SK-N-SH (cell line): ENCODE data around the gene FABP3.

Experiments used
- JUND ChIP-seq: IDR thresholded peaks from 2 replicates; pipeline ENCODE4 v1.4.0; 2012
- NFIC ChIP-seq: IDR thresholded peaks from 2 replicates; pipeline ENCODE4 v1.4.0; 2012; ENCODE audit warnings: borderline replicate concordance
- RCOR1 ChIP-seq: fragments of 150-350 bp; IDR thresholded peaks from 2 replicates; pipeline ENCODE4 v1.6.1; 2017; ENCODE audit warnings: antibody characterized with exemption, low read length
- RFX5 ChIP-seq: IDR thresholded peaks from 2 replicates; pipeline ENCODE4 v1.6.1; 2012; ENCODE audit warnings: mild to moderate bottlenecking, improper control_type of control experiment, low read length
- RXRA ChIP-seq: IDR thresholded peaks from 2 replicates; pipeline ENCODE4 v1.4.0; 2012; ENCODE audit warnings: low read depth, mild to moderate bottlenecking, borderline replicate concordance
- TF ChIP-seq, protein P1 (sequence below): fragments of 200-600 bp; sonication (generic); IDR thresholded peaks from 2 replicates; pipeline ENCODE4 v1.6.1; 2017; ENCODE audit warnings: antibody characterized with exemption, mild to moderate bottlenecking, moderate library complexity
- TF ChIP-seq, protein P2 (sequence below): IDR thresholded peaks from 2 replicates; pipeline ENCODE4 v1.4.0; 2012; ENCODE audit warnings: low read depth
- TF ChIP-seq, protein P3 (sequence below): IDR thresholded peaks from 2 replicates; pipeline ENCODE4 v1.4.0; 2012; ENCODE audit warnings: low read depth, borderline replicate concordance

DNA sequence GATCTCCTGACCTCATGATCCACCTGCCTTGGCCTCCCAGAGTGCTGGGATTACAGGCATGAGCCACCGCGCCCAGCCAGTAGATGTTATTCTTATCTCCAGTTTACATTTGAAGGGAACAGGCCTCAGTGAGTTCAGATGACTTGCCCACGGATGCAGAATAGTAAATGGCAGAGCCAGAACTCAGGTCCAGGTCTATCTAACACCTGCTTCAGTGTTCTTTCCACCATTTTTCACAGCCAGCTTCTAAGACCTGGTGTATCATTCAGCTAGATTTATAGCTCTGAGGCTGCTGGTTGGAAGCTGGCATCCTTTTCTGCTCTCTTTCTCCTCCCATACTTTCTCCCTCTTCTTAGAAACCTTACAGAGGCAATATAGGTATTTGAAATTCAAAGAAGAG, 10.8 kb downstream of the FABP3 start:
- TF ChIP-seq JUND (no peak), RXRA (no peak), NFIC (no peak), RCOR1 (no peak), RFX5 (no peak)
- TF ChIP-seq, protein P1, sequence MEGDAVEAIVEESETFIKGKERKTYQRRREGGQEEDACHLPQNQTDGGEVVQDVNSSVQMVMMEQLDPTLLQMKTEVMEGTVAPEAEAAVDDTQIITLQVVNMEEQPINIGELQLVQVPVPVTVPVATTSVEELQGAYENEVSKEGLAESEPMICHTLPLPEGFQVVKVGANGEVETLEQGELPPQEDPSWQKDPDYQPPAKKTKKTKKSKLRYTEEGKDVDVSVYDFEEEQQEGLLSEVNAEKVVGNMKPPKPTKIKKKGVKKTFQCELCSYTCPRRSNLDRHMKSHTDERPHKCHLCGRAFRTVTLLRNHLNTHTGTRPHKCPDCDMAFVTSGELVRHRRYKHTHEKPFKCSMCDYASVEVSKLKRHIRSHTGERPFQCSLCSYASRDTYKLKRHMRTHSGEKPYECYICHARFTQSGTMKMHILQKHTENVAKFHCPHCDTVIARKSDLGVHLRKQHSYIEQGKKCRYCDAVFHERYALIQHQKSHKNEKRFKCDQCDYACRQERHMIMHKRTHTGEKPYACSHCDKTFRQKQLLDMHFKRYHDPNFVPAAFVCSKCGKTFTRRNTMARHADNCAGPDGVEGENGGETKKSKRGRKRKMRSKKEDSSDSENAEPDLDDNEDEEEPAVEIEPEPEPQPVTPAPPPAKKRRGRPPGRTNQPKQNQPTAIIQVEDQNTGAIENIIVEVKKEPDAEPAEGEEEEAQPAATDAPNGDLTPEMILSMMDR, result no peak
- TF ChIP-seq, protein P2, sequence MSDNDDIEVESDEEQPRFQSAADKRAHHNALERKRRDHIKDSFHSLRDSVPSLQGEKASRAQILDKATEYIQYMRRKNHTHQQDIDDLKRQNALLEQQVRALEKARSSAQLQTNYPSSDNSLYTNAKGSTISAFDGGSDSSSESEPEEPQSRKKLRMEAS, result no peak
- TF ChIP-seq, protein P3, sequence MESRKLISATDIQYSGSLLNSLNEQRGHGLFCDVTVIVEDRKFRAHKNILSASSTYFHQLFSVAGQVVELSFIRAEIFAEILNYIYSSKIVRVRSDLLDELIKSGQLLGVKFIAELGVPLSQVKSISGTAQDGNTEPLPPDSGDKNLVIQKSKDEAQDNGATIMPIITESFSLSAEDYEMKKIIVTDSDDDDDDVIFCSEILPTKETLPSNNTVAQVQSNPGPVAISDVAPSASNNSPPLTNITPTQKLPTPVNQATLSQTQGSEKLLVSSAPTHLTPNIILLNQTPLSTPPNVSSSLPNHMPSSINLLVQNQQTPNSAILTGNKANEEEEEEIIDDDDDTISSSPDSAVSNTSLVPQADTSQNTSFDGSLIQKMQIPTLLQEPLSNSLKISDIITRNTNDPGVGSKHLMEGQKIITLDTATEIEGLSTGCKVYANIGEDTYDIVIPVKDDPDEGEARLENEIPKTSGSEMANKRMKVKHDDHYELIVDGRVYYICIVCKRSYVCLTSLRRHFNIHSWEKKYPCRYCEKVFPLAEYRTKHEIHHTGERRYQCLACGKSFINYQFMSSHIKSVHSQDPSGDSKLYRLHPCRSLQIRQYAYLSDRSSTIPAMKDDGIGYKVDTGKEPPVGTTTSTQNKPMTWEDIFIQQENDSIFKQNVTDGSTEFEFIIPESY, result no peak
